WTC11 (cell line): ENCODE data around the gene ZDHHC7. TPM values are rescaled to one million over a fixed set of nuclear protein-coding genes. Genes with fewer than 3 reads are reported as not detected.

Experiments used
- ATAC-seq: fragments of 200-7000 bp; cut with Tn5 transposase; 2 replicates; pipeline ENCODE4 v1.10.0; 2021; ENCODE audit warnings: mild to moderate bottlenecking, moderate library complexity
- CTCF ChIA-PET: fragments of 300-600 bp; sonication (Branson Sonifier 250); formaldehyde crosslinking; loops from one replicate; lab custom pipeline; 2021; ENCODE audit warnings: antibody characterized with exemption; lab: Charles Lee
- POLR2A ChIA-PET: fragments of 350-600 bp; sonication (Branson Sonifier 250); formaldehyde crosslinking; loops from one replicate; lab custom pipeline; 2021; ENCODE audit warnings: antibody characterized with exemption; lab: Charles Lee
- DNase-seq: peaks from one replicate; pipeline ENCODE4 v3.0.0; 2021; ENCODE audit warnings: low spot score
- H3K27ac Mint-ChIP-seq: 2 replicates; pipeline ENCODE4 v1.8.0; 2021; ENCODE audit warnings: mixed read lengths
- H3K27me3 Mint-ChIP-seq: 2 replicates; pipeline ENCODE4 v1.8.0; 2021; ENCODE audit warnings: low read depth, mild to moderate bottlenecking, moderate library complexity, mixed read lengths
- H3K36me3 Mint-ChIP-seq: 2 replicates; pipeline ENCODE4 v1.8.0; 2021; ENCODE audit warnings: mixed read lengths
- H3K4me1 Mint-ChIP-seq: 2 replicates; pipeline ENCODE4 v1.8.0; 2022; ENCODE audit warnings: mixed read lengths
- H3K4me3 Mint-ChIP-seq: 2 replicates; pipeline ENCODE4 v1.8.0; 2021; ENCODE audit warnings: mild to moderate bottlenecking, moderate library complexity, mixed read lengths
- H3K9me3 Mint-ChIP-seq: 2 replicates; pipeline ENCODE4 v1.8.0; 2021; ENCODE audit warnings: mixed read lengths
- AFF4 ChIP-seq: sonication (generic); formaldehyde crosslinking; IDR thresholded peaks from 2 replicates; pipeline ENCODE4 v1.8.1; 2023; ENCODE audit warnings: mild to moderate bottlenecking, missing genetic modification reagents, borderline replicate concordance
- ATF6 ChIP-seq: sonication (generic); formaldehyde crosslinking; IDR thresholded peaks from 2 replicates; pipeline ENCODE4 v1.8.1; 2023; ENCODE audit warnings: mild to moderate bottlenecking, missing genetic modification reagents
- E2F5 ChIP-seq: sonication (generic); formaldehyde crosslinking; IDR thresholded peaks from 2 replicates; pipeline ENCODE4 v1.8.1; 2022; ENCODE audit warnings: mild to moderate bottlenecking, moderate library complexity, missing genetic modification reagents
- EMX1 ChIP-seq: fragments of 250-450 bp; sonication (Bioruptor Pico); IDR thresholded peaks from 2 replicates; pipeline ENCODE4 v1.8.0; 2021; ENCODE audit warnings: mild to moderate bottlenecking
- PRDM15 ChIP-seq: sonication (generic); formaldehyde crosslinking; IDR thresholded peaks from 2 replicates; pipeline ENCODE4 v1.8.0; 2022; ENCODE audit warnings: missing genetic modification reagents
- ZNF425 ChIP-seq: fragments of 250-450 bp; sonication (Bioruptor Pico); conservative IDR thresholded peaks from 2 replicates; pipeline ENCODE4 v1.9.0; 2021; ENCODE audit warnings: mild to moderate bottlenecking
- ZNF532 ChIP-seq: fragments of 250-450 bp; sonication (Bioruptor Pico); IDR thresholded peaks from 2 replicates; pipeline ENCODE4 v1.9.0; 2021; ENCODE audit warnings: mild to moderate bottlenecking, borderline replicate concordance
- total RNA-seq: library from RNA; stranded (reverse); gene quantifications from 3 replicates; pipeline ENCODE4 v1.2.3, GENCODE V29; 2021

The ZDHHC7 gene
- total RNA-seq, 1 experiment from 2014 or later = 38.7 TPM

GRCh38 chr16:84988328-84989080, 22.8 kb downstream of the ZDHHC7 start:
- Mint-ChIP-seq H3K27me3 (no peaks in the 10 kb centered on the region), H3K36me3 (peaks cover 48% of the 10 kb centered on the region)
- POLR2A ChIA-PET = no interaction called here

GRCh38 chr16:84986879-84987278, 24.5 kb downstream of the ZDHHC7 start:
- CTCF ChIA-PET = no interaction called here
- TF ChIP-seq PRDM15 (no peak), AFF4 (CRISPR knock-in tag) (no peak), EMX1 (CRISPR knock-in tag) (no peak), ATF6 (CRISPR knock-in tag) (no peak), E2F5 (CRISPR knock-in tag) (no peak)

More at GRCh38 chr16:84988328-84989080, 22.8 kb downstream of the ZDHHC7 start:
- H3K27ac Mint-ChIP-seq = 0 out of 2 replicates have a peak overlapping the region, but pooled peaks have one; percentile 16
- no peaks in the 10 kb centered on the region for H3K4me1 Mint-ChIP-seq
- no peak for DNase-seq
- H3K9me3 Mint-ChIP-seq = no peaks in the 10 kb centered on the region
- CTCF ChIA-PET = interaction anchor here (0.7 to 1.9 kb wide), 3 partner anchors 18 to 316 kb away, joined by 3 to 5 read pairs (median 3); no protein-coding TSS in a partner anchor
- ATAC-seq = no peak
- TF ChIP-seq ZNF532 (CRISPR knock-in tag) (no peak), ZNF425 (CRISPR knock-in tag) (no peak)
- TF ChIP-seq, all 79 proteins: peak for 0
- H3K4me3 Mint-ChIP-seq = no peak overlapping the region

More at GRCh38 chr16:84986879-84987278, 24.5 kb downstream of the ZDHHC7 start:
- Mint-ChIP-seq H3K36me3 (peaks cover 45% of the 10 kb centered on the region), H3K27ac (no peak overlapping the region), H3K9me3 (no peaks in the 10 kb centered on the region), H3K27me3 (no peaks in the 10 kb centered on the region), H3K4me3 (no peak overlapping the region), H3K4me1 (no peaks in the 10 kb centered on the region)
- POLR2A ChIA-PET = no interaction called here
- DNase-seq = no peak
- no peak for ATAC-seq
